Measurements from ENCODE around the gene HIP1R.

DNA sequence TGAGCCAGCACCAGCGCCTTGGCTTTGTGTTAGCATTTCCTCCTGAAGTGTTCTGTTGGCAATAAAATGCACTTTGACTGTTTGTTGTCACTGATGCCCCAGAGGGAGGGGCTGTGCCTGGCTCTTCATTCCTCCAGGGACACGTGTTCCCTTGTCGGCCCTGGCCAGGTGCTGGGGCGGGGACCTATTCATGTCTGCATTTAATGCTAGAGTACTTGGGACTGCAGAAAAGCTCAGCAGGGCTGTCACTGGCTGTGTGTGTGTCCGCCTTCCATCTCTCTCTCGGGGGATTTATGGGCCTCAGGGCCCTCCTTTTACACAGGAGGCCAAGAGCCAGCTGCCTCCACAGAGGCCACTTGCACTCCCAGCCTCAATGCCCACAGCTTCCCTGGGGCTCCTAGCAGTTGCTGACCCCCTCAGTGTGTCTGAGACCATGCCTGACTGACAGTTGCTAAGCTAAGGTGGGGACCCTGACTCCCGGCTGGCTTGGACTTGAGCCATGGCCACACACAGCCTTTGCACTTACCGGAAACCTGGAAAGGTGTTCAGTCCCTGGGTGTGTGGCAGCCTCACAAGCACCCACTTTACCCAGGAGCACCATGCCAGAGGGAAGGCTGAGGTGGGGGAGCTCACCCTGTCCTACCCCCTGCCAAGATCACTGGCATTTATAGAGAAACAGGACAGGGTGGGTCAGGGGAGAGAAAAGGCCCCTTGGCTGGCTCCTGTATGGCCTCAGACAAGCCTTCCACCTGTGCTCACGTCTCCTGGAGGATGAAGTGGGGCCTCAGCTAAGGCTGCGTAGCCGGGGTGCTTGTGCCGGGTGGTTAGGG, 27.8 kb downstream of the HIP1R start:
- TF ChIP-seq, protein P1, sequence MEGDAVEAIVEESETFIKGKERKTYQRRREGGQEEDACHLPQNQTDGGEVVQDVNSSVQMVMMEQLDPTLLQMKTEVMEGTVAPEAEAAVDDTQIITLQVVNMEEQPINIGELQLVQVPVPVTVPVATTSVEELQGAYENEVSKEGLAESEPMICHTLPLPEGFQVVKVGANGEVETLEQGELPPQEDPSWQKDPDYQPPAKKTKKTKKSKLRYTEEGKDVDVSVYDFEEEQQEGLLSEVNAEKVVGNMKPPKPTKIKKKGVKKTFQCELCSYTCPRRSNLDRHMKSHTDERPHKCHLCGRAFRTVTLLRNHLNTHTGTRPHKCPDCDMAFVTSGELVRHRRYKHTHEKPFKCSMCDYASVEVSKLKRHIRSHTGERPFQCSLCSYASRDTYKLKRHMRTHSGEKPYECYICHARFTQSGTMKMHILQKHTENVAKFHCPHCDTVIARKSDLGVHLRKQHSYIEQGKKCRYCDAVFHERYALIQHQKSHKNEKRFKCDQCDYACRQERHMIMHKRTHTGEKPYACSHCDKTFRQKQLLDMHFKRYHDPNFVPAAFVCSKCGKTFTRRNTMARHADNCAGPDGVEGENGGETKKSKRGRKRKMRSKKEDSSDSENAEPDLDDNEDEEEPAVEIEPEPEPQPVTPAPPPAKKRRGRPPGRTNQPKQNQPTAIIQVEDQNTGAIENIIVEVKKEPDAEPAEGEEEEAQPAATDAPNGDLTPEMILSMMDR (IDR thresholded peaks at IDR 0.05) = no peak
- TF ChIP-seq POLR2A (IDR thresholded peaks at IDR 0.05) (no peak), POLR2AphosphoS5 (IDR thresholded peaks at IDR 0.05) (peak in 1 of 3 donors; percentile 30)

Measured in suprapubic skin (tissue), 4 donors.